Hepatocyte (in vitro differentiated cells): Measurements from ENCODE around the gene HRH4. TPM values are rescaled to one million over a fixed set of nuclear protein-coding genes. Genes with fewer than 3 reads are reported as not detected.

ENCODE experiments used
- DNase-seq: peaks from one replicate; pipeline ENCODE4 v3.0.0-alpha.2; 2016; ENCODE audit warnings: low spot score
- H2AFZ ChIP-seq: fragments of 200-600 bp; sonication (generic); 2 replicates; pipeline ENCODE4 v1.6.0; 2016; ENCODE audit warnings: antibody characterized with exemption, mild to moderate bottlenecking
- H3K27ac ChIP-seq: fragments of 200-600 bp; sonication (generic); 2 replicates; pipeline ENCODE4 v1.5.1; 2016; ENCODE audit warnings: mild to moderate bottlenecking
- H3K27me3 ChIP-seq: fragments of 200-600 bp; sonication (generic); 2 replicates; pipeline ENCODE4 v1.6.1; 2016
- H3K36me3 ChIP-seq: fragments of 200-600 bp; sonication (generic); replicated peaks from 2 replicates; pipeline ENCODE4 v1.5.1; 2016; ENCODE audit warnings: low read depth; ENCODE audit not compliant: insufficient read depth
- H3K4me1 ChIP-seq: fragments of 200-600 bp; sonication (generic); 2 replicates; pipeline ENCODE4 v1.5.1; 2016; ENCODE audit warnings: mild to moderate bottlenecking, moderate library complexity; ENCODE audit not compliant: insufficient read depth
- H3K4me2 ChIP-seq: fragments of 200-600 bp; sonication (generic); 2 replicates; pipeline ENCODE4 v1.6.0; 2016
- H3K4me3 ChIP-seq: fragments of 200-600 bp; sonication (generic); 2 replicates; pipeline ENCODE4 v1.5.1; 2016; ENCODE audit warnings: mild to moderate bottlenecking
- H3K79me2 ChIP-seq: fragments of 200-600 bp; sonication (generic); 2 replicates; pipeline ENCODE4 v1.6.0; 2017; ENCODE audit warnings: mild to moderate bottlenecking
- H3K9me2 ChIP-seq: fragments of 200-600 bp; sonication (generic); replicated peaks from 2 replicates; pipeline ENCODE4 v1.6.0; 2017; ENCODE audit warnings: mild to moderate bottlenecking; ENCODE audit not compliant: insufficient read depth
- H3K9me3 ChIP-seq: fragments of 200-600 bp; sonication (generic); 2 replicates; pipeline ENCODE4 v1.5.1; 2016; ENCODE audit warnings: low read depth, mild to moderate bottlenecking
- H4K20me1 ChIP-seq: fragments of 200-600 bp; sonication (generic); 2 replicates; pipeline ENCODE4 v1.6.0; 2016; ENCODE audit warnings: mild to moderate bottlenecking; ENCODE audit not compliant: insufficient read depth, poor library complexity, severe bottlenecking
- CTCF ChIP-seq: fragments of 200-600 bp; sonication (generic); IDR thresholded peaks from 2 replicates; pipeline ENCODE4 v1.5.1; 2016; ENCODE audit warnings: antibody characterized with exemption, mild to moderate bottlenecking; ENCODE audit not compliant: poor library complexity
- EZH2 ChIP-seq: fragments of 200-600 bp; sonication (generic); IDR thresholded peaks from 2 replicates; pipeline ENCODE4 v1.6.1; 2016; ENCODE audit warnings: antibody characterized with exemption, mild to moderate bottlenecking, borderline replicate concordance
- EZH2phosphoT487 ChIP-seq: fragments of 200-600 bp; sonication (generic); IDR thresholded peaks from one replicate; pipeline ENCODE4 v1.6.1; 2018; ENCODE audit warnings: antibody characterized with exemption, mild to moderate bottlenecking, low read depth, moderate library complexity; ENCODE audit not compliant: unreplicated experiment, severe bottlenecking
- WGBS: methylation state at CpG from one replicate; pipeline ENCODE4 v1.1.6; 2016; ENCODE audit warnings: low lambda C conversion rate; ENCODE audit errors: missing lambda C conversion rate; 5-methylcytosine and 5-hydroxymethylcytosine counted together
- polyA plus RNA-seq: library from polyadenylated mRNA; unstranded; fragments of >200 nt; fragmentation: Nextera tagmentation; extraction: Ambion mirVana; gene quantifications from 2 replicates; pipeline ENCODE4 v1.2.1, GENCODE V29; 2016
- total RNA-seq: library from RNA; depleted of rRNA; stranded (reverse); fragments of >200 nt; gene quantifications from 2 replicates; pipeline ENCODE4 v1.2.3, GENCODE V29; 2014

The HRH4 gene
- total and polyA plus RNA-seq, 2 experiments from 2014 or later: not detected

- Histone ChIP-seq H3K4me3 (no peak overlapping the region), H2AFZ (no peak overlapping the region), H3K36me3 (no peaks in the 10 kb centered on the region), H3K4me1 (no peaks in the 10 kb centered on the region), H4K20me1 (no peaks in the 10 kb centered on the region), H3K9me2 (no peaks in the 10 kb centered on the region), H3K4me2 (no peak overlapping the region), H3K27me3 (no peaks in the 10 kb centered on the region), H3K9me3 (no peaks in the 10 kb centered on the region), H3K79me2 (no peaks in the 10 kb centered on the region), H3K27ac (no peak overlapping the region)
- no peak for DNase-seq
- WGBS: 73% methylated on average over 2 of the region's 2 CpGs
- TF ChIP-seq EZH2: no peak
- peak; percentile 29 for TF ChIP-seq CTCF
Observed at GRCh38 chr18:24514439-24514838, 54.0 kb downstream of the HRH4 start.

- H3K9me2 ChIP-seq: no peaks in the 10 kb centered on the region
- H3K36me3 ChIP-seq: no peaks in the 10 kb centered on the region
- TF ChIP-seq EZH2phosphoT487 (no peak), EZH2 (no peak), CTCF (no peak)
- 89% methylated on average over 2 of the region's 2 CpGs for WGBS
- no peaks in the 10 kb centered on the region for H3K9me3 ChIP-seq
- no peak overlapping the region for H3K4me2 ChIP-seq
- no peaks in the 10 kb centered on the region for H3K79me2 ChIP-seq
- no peak overlapping the region for H2AFZ ChIP-seq
- H4K20me1 ChIP-seq: no peaks in the 10 kb centered on the region
- no peak for DNase-seq
- no peaks in the 10 kb centered on the region for H3K27me3 ChIP-seq
- no peaks in the 10 kb centered on the region for H3K4me1 ChIP-seq
- no peak overlapping the region for H3K27ac ChIP-seq
- no peak overlapping the region for H3K4me3 ChIP-seq
Observed at GRCh38 chr18:24515721-24516120, 55.3 kb downstream of the HRH4 start.

- WGBS: 95% methylated on average over 3 of the region's 3 CpGs
Observed at GRCh38 chr18:24516261-24516660, 55.8 kb downstream of the HRH4 start.

More at GRCh38 chr18:24516261-24516660, 55.8 kb downstream of the HRH4 start:
- DNase-seq: no peak
- Histone ChIP-seq H4K20me1 (no peaks in the 10 kb centered on the region), H2AFZ (no peak overlapping the region), H3K9me2 (no peaks in the 10 kb centered on the region), H3K4me3 (no peak overlapping the region), H3K79me2 (no peaks in the 10 kb centered on the region), H3K4me2 (no peak overlapping the region), H3K9me3 (no peaks in the 10 kb centered on the region), H3K27ac (no peak overlapping the region), H3K36me3 (no peaks in the 10 kb centered on the region), H3K27me3 (no peaks in the 10 kb centered on the region), H3K4me1 (no peaks in the 10 kb centered on the region)
- TF ChIP-seq EZH2: no peak
- no peak for TF ChIP-seq EZH2phosphoT487
- TF ChIP-seq CTCF: no peak
